GM10266 (cell line): ENCODE measurements around the gene SLMAP.

Experiments
- DNase-seq: peaks from one replicate; pipeline ENCODE4 v3.0.0; 2012; ENCODE audit errors: extremely low spot score
- TF ChIP-seq, protein P1 (sequence below): IDR thresholded peaks from 2 replicates; pipeline ENCODE4 v1.5.1; 2012; ENCODE audit warnings: mild to moderate bottlenecking, low read depth; ENCODE audit not compliant: control insufficient read depth, insufficient read depth; ENCODE audit errors: missing control alignments

SLMAP gene

DNA sequence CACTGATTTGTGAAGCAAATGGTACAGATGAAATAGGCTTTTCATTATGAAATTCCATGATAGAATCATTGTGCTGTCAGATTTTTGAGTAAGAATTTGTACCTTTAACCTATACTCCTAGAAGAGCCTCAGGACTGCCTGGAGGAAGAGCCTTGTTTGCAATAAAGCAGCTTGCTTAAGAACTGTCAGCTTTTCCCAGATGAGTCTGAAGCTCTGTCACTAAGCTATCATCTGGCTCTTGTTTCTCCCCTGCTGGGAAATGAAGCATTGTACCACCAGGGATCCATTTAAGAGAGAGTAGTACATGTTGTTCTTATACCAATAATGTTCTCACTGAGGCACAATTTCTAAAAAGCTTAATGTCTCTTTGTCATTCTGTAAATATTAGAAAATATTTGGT, 167.0 kb downstream of the SLMAP start:
- TF ChIP-seq, protein P1, sequence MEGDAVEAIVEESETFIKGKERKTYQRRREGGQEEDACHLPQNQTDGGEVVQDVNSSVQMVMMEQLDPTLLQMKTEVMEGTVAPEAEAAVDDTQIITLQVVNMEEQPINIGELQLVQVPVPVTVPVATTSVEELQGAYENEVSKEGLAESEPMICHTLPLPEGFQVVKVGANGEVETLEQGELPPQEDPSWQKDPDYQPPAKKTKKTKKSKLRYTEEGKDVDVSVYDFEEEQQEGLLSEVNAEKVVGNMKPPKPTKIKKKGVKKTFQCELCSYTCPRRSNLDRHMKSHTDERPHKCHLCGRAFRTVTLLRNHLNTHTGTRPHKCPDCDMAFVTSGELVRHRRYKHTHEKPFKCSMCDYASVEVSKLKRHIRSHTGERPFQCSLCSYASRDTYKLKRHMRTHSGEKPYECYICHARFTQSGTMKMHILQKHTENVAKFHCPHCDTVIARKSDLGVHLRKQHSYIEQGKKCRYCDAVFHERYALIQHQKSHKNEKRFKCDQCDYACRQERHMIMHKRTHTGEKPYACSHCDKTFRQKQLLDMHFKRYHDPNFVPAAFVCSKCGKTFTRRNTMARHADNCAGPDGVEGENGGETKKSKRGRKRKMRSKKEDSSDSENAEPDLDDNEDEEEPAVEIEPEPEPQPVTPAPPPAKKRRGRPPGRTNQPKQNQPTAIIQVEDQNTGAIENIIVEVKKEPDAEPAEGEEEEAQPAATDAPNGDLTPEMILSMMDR = no peak
- no peak for DNase-seq

DNA sequence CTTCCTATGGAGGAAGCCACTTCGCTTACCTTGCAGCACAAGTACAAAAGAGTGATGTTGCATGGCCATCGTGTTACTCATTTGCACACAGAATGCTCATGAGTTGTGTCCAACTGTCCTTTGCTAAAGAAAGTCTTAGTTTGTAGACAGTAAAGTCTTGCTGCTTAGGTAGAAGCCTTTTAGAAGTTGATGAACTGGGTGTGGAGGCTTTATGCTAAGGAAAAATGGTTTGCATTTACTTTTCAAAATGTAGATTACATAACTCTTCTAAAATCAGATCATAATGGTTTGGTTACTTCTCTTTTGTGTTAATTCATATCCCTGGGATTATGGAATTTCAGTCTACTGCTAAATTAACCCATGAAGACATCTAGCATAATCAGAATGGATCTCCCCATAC, 167.6 kb downstream of the SLMAP start:
- TF ChIP-seq, protein P1 = no peak
- DNase-seq = no peak

DNA sequence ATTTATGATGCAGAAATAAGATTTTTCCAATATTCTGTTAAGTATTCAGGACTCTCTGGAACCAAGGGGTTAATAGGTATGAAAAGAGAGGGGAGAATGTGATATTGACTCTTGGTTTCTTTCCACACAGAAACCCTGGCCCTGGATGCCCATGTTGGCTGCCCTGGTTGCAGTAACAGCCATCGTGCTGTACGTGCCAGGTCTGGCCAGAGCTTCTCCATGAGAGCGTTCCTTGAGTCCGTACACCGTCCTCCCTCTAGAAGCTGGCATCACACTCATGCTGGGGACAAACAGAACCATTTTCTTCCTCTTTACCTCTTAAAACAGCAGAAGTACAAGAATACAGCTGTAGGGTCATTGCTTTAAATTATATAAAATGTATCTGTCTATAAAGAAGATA, 171.1 kb downstream of the SLMAP start:
- DNase-seq = no peak
- TF ChIP-seq, protein P1 = no peak

DNA sequence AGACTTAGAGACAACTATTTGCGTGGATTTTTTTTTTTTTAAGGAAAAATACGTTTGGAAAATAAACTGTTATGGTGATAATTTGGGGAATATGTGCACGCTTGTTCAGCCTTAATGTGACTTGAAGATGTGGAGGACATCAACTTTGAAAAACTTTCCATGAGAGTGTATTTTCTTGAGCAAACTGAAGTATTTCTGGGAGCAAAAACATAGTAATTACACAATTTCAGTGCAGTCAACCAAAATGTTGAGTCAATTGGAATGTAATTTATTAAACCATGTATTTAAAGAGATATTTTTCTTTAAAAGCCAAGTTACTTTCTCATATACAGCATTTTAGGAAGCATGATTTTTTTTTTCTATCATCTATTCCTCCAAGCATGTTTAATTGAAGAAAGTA, 171.8 kb downstream of the SLMAP start:
- no peak for DNase-seq
- TF ChIP-seq, protein P1 = no peak

DNA sequence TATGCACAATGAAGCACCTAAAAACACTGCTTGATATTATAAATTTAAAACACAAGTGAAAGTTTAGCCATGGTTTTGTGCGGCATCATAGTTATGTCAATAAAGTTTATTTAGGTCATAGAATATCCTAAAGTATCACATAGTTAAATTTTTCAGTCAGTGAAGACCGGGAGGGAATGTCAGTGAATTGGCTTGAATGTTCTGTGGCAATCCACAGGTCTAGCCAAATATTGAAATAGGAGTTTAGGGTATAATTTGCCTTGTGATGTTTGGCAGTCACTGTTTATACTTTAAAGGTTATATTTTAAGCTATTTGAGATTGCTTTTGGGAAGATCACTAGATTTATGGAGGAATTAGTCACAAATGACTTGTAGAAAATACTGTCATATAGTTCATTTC, 172.4 kb downstream of the SLMAP start:
- no peak for DNase-seq

DNA sequence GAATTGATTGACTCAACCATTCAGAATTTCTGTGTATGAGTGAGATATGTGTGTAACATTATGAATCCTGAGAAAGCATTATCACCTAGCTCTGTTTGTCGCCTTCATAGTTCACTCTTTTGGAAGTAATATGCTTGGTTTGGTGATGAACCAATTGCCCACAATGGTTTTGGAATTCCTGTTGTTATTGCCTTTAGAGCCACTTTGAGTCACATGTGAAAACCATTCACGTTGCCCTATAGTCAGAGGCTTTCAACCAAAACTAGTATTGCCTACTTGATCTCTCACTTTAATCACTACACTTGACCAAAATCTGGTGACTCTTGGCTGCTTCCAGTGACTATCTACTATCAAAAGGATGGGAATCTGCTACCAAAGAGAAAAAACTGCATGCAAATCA, 173.9 kb downstream of the SLMAP start:
- TF ChIP-seq, protein P1 = no peak
- DNase-seq = no peak

More for the DNA sequence above, 172.4 kb downstream of the SLMAP start:
- TF ChIP-seq, protein P1 = no peak

DNA sequence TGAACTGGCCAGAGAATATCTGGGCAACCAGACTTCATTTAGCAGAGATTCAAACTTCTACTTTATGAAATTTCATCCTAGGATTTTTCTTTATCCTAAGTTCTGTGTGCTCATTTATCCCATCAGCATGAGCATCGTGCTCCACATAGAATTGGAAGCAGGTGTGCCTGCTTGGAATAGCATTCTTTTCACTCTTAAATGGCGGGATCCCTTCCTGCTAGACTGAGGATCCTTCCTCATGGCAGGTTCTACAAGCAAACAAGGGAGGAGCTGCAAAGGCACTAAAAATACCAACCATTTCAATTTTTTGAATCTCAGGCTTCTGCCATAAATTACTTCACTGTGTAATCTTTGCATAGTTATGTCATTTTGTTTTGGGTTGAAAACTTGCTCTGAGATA, 177.5 kb downstream of the SLMAP start:
- no peak for DNase-seq
- TF ChIP-seq, protein P1 = no peak
